GM18498 (cell line): ENCODE measurements around the gene CNKSR3.

Source experiments
- ATAC-seq: cut with Tn5 transposase; IDR thresholded peaks from one replicate; pipeline ENCODE4 v1.9.1; 2021; ENCODE audit warnings: mild to moderate bottlenecking, moderate library complexity; ENCODE audit not compliant: unreplicated experiment

Gene CNKSR3

DNA sequence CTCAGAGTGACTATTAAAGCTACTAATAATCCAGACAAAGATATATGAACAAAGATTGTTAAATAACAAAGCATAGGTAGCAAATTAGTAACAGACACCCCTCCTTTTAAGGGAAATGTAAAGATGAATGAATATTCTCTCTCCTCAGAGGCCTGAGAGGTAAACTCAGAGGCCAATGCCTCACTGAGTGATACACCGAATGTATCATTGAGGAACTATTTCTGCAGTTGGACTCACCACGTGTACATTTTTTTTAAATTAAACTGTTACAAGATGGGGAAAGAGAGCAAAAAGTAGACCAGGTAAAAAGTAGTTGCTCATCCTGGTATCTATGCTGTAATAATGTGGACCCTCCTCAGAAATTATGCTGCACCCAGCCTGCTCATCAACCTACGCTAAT is 81.6 kb downstream of the CNKSR3 start:
- ATAC-seq = no peak

DNA sequence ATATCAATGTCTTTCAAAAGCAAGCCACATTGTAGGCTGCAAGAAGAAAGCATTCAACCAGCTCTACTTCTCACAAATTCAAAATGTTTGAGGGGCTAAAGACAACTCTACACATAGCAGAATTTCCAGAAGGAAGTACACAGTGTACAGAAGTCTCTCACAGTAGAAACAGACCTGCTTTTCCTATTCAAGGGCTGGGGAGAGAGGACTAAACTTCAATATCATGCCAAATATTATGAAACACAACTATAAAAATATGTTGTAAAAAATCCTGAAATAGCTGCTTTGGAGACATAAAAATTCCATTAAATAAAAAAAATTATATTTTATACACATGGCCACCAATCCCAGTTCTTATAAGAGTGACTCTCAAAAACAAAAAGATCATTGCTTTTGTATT is 83.0 kb downstream of the CNKSR3 start:
- no peak for ATAC-seq

DNA sequence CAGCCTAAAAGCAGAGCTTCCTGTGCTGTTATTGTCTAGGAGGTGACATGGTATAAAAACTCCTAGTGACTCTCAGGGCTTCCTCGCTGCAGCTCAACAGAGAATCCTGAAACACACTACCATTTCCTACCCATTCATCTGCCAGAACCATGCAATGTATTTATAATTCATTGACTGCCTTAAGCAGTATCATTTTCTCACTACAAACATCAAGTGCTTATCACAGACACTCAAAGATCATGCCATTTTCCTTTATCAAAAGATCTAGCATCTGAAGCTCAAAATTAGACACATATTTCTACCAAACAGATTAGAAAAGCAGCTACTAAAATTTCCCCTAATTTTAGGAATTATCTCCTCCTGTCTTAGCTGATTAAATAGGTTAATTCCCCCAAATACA is 83.5 kb downstream of the CNKSR3 start:
- no peak for ATAC-seq

DNA sequence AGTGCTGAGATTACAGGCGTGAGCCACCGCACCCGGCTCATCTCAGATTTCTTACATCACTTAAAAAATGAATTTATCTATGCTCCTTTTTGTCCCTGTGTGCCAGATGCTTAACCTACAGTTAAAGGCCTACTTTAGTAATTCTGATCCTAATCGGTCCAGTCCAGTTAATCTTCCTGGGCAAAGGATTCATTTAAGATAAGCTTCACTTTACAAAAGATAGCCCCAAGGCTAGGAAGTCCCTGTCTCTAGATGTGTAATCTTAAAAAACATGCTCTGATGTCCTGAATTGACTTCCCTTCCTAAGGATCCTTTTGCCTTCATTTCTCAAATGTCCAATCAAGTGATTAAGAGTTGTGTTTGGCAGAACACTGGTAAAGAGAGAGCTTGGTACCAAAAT is 85.5 kb downstream of the CNKSR3 start:
- ATAC-seq = no peak

DNA sequence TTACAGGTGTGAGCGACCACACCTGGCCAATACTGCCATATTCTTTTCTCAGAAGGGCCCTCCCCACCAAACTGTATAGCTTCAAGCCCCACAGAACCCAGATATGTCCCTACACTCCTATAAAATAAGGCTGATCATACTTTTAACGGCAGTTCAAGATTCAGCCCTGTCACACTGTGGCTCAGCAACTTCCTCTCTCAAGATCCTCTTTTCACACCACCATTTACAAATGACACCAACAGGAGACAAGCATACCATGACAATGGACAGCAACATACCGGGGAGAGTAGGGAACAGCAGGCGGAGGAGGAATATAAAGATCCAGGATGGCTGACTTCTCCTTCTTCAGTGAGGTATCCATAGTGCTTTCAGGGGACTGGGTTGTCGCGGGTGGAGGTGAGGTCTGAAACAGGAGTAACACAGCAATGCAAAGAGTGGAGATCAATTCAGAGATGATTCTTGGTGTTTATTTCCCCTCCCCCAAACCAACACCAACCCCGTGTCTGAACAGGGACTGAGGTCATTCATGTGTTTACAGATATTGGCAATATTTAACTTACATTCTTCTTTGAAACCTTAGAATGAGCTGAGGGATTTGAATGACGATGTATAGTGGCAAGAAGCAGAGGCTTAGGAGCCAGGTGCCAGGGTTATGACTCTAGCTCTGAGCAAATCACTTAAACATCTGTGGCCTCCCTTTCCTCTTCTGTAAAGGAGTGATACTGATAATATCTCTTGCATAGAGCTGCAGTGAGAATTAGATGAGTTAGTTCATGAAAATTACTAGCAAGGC is 96.3 kb downstream of the CNKSR3 start:
- ATAC-seq = peak; percentile 65

DNA sequence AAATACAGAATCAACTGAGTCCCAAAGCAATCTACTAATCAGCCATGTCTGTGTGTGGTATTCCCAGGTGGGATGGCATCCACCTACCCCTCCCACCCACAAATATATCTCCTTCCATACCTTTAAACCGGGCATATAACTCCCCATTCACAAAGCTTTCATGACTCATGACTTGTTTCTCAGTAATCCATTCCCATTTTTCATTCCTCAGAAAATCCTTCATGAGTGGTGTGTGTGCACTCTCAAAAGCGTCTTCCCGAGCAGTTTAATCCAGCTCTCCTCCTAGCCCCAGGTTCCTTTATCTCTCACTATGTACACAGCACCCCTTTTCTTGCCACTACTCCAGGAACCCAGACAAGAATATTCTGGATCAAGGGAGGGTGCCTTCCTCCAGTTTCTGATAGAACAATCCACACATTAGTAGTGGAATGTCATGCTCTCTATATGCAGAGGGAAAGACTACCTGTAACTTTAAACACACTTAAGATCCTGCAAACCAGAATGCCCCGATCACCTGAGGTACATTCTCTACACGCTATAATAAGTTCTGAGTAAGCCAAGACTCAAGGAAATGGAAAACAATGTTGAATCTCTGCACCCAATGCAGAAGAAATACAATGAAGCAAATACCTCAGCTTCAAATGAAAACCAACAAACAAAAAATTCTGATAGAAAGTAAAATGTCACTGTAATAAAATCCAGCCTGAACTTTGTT is 98.2 kb downstream of the CNKSR3 start:
- ATAC-seq = no peak

DNA sequence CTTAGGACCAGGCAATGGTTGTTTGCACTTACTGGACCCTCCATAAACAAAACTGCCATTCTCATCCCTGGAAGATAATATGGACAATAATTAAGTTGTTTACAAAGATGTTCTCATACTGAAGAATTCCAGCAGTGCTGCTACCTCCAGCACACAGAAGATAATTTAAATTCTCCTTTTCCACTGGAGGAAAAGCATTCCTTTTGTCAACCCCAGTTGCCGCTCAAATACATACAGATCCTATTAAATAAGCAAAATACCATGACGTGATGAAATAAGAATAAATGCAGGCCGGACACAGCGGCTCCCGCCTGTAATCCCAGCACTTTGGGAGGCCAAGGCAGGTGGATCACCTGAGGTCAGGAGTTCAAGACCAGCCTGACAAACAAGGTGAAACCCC is 99.4 kb downstream of the CNKSR3 start:
- no peak for ATAC-seq

DNA sequence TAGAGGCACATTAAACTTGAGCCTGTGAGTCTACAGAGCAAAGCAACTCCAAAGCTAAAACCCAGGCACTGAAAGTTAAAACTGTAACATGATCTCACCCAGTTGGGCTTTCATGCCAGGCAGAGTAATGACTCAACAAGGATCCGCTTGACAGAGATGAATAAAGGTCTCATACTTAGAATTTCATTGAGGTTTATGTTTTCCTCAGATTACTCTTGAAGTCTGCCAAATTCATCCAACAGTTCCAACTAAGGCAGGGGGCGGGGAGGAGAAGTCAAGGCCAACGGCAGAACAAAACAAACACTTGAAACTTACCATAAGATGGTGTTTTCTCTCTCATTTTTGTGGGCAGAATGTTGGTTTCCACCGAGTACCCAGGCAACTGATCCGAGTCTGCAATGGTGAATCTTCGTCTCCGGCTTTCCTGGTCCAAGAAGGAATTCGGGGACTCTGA is 99.8 kb downstream of the CNKSR3 start:
- ATAC-seq = no peak

DNA sequence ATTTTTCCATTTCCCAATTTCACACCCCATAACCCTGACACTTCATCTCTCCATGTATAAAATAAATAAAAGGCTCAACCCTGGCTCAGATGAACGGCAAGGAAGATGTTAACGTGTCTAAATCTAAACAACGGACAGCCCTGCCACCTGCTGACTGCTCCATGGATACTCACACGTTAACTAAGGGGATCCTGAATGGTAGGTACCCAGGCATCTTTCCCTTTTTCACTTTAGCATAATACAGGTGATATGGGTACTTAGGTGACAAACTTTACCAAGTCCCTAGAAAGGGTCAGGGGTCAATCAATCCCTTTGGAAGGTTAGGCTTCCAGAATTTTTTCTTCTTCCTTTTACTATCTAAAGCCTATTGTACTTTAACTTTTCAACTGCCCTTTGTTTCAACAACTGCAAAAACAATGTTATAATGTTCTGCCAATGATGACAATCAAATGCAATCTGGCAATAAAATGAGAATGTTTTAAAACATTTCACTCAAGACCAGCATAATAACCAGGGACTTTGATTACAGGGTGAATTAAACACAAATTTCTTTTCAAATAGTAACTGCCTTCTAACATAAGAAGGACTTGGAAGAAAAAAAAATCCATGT is 101.5 kb downstream of the CNKSR3 start:
- ATAC-seq = no peak

DNA sequence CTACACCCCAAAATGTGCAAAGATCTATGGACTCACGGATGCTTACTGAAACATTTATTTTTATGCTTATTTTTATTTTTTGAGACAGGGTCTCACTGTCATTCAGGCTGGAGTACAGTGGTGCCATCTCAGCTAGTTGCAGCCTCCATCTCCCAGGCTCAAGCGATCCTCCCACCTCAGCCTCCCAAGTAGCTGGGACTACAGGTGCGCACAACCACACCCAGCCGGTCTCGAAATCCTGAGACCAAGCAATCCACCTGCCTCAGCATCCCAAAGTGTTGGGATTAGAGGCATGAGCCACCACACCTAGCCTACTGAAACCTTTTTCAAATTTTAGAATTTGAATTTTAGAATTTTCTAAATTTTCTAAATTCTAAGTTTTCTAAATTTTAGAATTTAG is 103.0 kb downstream of the CNKSR3 start:
- no peak for ATAC-seq

DNA sequence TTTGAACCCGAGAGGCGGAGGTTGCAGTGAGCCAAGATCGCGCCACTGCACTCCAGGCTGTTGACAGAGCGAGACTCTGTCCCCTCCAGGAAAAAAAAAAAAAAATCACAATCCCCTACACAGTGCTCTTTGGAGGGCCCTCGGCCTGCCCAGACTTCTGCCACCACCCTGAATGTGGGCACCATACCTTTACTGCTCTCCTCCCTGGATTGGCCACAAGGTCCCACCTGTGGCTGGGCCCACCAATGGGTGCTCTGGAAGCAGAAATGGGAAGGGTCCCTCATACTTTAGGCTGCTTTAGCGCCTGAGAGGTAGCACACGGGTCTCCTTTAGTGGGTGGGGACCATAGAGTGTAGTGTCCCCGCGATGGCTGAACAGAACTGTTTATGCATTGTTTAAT is 103.6 kb downstream of the CNKSR3 start:
- ATAC-seq = no peak

DNA sequence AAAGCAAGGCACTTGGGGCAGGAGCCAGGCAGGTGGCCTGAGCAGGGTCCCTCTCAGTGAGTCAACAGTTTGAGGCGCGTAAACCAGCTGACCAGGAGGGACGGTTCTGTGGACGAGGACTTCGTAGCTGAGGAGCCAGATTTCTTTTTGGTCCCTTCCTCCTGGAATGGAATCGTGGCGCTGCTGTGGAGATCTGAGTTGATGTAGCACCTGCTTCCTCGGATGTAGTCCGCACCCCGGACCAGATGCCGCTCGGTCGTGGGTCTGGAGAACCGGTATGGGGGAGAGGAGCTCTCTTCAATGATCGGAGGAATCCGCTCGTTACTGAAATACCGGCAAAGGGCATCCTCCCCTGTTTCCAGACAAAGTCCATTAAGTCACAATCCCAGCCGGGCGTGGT is 104.2 kb downstream of the CNKSR3 start:
- no peak for ATAC-seq

DNA sequence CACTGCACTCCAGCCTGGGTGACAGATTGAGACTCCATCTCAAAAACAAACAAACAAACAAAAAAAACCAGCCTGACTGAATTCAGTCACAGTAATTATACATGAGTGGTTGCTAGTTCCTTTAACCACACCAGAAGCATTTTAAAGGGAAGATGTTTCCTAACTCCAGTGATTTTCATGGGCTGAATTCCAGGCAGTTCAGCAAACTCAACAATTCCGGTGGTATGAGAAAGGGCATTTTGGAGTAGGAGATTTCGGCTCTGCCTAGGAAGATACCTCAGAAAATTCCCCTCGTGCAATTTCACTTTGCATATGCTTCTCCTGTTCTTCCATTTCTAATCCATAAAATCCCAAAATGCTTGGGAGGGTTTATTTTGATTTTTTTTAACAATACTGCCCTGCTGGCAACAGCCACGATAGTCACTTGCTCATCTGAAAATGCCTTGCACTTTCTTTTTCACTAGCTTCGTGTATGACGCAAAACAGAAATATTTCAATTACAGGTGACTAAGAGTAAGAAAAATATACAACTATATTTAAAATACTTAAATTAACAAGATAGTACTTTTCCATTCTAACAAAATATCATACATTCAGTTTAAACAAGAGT is 105.6 kb downstream of the CNKSR3 start:
- ATAC-seq = no peak

DNA sequence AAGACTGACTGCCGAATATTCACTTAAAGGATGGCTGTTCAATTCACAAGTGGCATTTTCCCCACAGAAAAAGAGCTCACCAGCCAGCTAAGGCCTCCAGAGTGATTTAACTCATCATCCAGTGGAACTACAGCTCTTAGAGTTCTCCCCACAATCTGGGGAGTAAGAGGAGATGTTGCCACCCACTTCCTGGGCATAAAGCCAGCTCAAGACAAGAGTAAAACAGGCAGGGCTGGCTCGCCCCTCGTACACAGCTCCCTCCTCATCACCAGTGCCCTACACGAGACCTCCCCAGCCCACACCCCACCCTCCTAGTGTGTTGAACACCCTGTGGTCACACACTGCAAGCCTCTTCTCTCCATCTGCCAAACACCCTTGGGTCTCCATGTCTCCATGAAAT is 106.7 kb downstream of the CNKSR3 start:
- ATAC-seq = no peak

DNA sequence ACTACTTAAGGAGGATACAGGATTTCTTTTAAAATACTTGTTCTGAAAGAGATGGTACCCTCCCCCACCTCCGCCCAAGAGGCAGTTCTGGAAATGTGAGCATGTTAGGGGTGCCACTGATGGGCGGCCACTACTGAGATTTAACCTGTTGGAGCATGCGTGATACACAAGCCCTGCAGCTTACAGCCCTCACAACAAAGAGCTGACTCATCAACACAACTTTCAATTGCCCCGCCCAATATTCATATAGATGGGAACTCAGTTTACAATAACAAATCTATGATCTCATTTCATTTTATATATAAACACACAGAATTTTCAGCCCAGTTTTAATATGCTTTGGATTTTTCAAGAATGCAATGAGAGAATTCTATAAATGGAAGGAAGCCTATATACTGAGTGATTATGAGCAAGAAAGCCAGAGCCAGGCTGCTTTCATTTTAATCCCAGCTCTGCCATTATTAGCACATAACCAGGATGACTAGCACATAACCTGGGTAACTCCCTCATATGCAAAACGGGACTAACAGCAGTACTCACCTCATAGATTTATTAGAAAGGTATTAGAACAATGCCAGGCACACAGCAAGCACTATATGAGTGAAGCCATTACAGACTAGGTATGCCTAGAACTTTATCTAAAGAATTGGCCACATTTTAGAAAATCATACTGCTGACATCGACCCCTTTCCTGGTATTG is 108.3 kb downstream of the CNKSR3 start:
- ATAC-seq = no peak

DNA sequence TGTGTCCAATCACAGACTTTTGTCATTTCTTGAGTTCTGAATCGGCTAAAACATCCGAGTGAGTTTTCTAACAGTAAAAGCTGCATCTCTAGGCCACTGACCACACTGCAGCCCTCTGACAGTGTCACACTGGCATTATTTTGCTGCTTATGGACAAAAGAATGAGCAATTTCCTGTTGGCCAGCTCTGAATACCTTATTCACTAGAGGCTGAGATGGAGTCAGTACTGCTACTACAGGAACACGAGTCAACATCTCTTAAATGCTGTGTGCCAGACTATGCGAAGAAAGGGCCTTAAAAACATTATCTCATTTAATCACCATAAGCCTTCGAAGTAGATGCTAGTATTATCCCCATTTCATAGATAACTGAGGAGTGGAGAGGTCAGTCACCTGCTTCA is 111.4 kb downstream of the CNKSR3 start:
- no peak for ATAC-seq

DNA sequence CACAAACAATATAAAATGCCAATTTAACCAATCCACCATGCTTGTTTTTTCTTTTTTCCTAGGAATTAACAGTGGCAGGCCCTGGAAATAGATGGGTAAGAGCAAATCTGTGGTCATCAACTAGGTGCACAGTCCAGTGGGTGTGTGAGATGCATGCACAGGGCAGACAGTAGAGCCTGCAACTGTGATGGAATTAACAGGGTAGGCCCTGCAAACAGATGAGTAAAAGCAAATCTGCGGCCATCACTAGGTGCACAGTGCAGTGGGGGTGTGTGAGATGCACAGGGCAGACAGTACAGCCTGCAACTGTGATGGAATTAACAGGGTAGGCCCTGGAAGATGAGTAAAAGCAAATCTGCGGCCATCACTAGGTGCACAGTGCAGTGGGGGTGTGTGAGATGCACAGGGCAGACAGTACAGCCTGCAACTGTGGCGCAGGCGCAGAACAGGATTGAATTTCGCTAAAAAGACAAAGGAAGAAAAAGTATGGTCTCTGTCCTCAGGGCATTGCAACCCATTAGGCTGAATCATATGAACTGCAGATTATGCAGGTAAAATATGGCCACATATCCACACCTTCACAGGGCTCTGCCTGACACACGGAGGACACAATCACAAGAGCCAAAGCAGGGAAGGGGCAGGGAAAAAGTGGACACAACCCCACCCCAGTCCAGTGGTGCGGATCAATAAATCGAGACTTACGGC is 112.8 kb downstream of the CNKSR3 start:
- no peak for ATAC-seq

DNA sequence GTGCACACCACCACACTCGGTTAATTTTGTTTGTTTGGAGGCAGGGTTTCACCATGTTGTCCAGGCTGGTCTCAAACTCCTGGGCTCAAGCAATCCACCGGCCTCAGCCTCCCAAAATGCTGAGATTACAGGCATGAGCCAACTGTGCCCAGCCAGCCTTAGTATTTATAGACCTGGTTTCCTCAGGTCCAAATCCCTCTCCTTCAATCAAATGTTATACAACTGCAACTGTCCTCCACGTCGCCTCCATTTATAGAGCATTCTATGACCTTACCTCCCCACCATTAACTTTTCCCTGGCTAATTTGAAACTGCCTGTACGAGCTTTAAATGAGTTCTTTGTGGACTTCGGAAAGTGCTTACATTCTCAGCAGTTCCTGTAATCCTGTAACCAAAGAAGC is 114.6 kb downstream of the CNKSR3 start:
- no peak for ATAC-seq

DNA sequence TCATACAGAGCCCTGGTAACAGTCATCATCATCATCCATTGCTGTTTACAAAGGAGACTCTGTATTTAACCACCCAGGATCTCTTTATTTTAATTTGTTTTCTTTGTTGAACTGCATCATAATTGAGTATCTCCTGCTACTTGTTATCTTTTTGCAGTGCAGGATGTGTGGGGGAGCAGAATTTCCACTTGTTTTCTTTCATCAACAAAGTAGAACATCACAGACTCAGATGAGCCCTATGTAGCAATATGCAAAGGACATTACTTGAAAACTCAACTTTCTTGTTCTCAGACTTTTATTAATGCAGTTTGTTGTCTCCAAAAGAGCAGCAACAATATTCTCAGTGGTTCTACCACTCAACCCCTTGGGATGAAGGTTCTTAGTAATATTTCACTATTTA is 115.2 kb downstream of the CNKSR3 start:
- ATAC-seq = no peak

DNA sequence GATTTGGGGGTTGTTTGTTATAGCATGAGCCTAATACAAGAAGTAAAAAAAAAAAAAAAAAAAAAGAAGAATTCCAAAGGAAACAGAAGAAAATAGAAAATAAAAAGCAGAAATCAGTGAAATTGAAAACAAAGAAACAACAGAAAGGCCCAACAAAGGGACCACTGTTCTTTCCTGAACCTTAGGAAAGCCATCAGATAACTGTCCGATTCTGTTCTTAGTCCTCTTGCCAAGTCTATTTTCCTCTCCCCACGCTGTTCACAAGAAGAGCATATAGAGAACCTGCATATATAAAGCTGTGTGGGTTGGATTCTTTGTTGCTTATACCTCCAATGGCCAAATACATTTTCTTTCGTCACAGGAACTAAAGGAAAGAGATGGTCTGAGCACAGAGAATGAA is 115.9 kb downstream of the CNKSR3 start:
- ATAC-seq = no peak
